OCI-LY3 (cell line): Measurements from ENCODE around the gene GLCE.

Experiments
- EZH2phosphoT487 ChIP-seq: fragments of 200-600 bp; shearing (Covaris generic); IDR thresholded peaks from 2 replicates; pipeline ENCODE4 v1.6.1; 2018; ENCODE audit warnings: antibody characterized with exemption, mixed run types, low read depth
- TF ChIP-seq, protein P1 (sequence below): fragments of 200-600, 300-600 bp; sonication (generic); IDR thresholded peaks from 2 replicates; pipeline ENCODE4 v1.5.1; 2014; ENCODE audit warnings: antibody characterized with exemption, low read length, low read depth

DNA sequence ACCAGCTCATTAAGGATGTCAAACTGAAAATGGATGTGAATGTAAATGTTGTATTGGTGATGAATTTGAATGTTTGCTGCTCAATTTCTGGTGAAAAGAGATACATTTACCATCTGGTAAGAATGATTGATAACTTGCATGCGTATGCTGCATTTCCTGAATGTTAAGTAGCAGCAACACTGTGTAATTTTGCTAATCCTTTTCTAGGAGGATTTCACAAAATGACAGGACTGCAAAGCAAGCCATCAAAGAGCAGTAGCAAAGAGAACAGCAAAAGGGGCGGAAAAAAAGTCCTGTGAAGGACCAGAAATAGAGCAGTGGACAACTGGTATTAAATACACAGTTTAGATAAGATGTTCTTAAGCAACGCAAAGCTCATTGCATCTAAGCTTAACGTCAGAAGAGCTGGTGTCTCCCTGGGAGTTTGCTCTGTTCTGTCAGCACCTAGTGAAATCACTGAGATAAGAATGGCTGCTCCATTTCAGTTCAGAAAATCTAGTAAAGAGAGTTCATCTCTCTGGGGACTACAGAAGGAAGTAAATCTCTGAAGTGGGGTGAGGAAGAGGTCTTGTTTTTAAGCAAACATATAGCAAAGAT lies 114.7 kb downstream of the GLCE start:
- TF ChIP-seq, protein P1, sequence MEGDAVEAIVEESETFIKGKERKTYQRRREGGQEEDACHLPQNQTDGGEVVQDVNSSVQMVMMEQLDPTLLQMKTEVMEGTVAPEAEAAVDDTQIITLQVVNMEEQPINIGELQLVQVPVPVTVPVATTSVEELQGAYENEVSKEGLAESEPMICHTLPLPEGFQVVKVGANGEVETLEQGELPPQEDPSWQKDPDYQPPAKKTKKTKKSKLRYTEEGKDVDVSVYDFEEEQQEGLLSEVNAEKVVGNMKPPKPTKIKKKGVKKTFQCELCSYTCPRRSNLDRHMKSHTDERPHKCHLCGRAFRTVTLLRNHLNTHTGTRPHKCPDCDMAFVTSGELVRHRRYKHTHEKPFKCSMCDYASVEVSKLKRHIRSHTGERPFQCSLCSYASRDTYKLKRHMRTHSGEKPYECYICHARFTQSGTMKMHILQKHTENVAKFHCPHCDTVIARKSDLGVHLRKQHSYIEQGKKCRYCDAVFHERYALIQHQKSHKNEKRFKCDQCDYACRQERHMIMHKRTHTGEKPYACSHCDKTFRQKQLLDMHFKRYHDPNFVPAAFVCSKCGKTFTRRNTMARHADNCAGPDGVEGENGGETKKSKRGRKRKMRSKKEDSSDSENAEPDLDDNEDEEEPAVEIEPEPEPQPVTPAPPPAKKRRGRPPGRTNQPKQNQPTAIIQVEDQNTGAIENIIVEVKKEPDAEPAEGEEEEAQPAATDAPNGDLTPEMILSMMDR: no peak
- no peak for TF ChIP-seq EZH2phosphoT487
